Keratinocyte (primary cell): Measurements from ENCODE around the gene TNNT3.

ENCODE experiments used
- CTCF ChIP-seq, 3 experiments: IDR thresholded peaks in 1 of 3; conservative IDR thresholded peaks in 1 of 3; optimal IDR thresholded peaks in 1 of 3; 2 replicates in 2 of 3; 3 replicates in 1 of 3; pipeline versions ENCODE3 to v1.5.1; 2011; ENCODE audit warnings: low read length in 3 of 3, mild to moderate bottlenecking in 3 of 3, moderate library complexity in 2 of 3, control low read depth in 1 of 3, inconsistent platforms in 1 of 3; ENCODE audit not compliant: insufficient read depth in 2 of 3; ENCODE audit errors: extremely low read depth in 1 of 3
- EZH2 ChIP-seq: IDR thresholded peaks from one replicate; pipeline ENCODE4 v1.6.1; 2012; ENCODE audit warnings: inconsistent platforms, mild to moderate bottlenecking, low read length, moderate library complexity

- no peak for TF ChIP-seq CTCF (optimal IDR thresholded peaks at IDR 0.05 in 1 of 3, IDR thresholded peaks at IDR 0.05 in 1 of 3, conservative IDR thresholded peaks at IDR 0.05 in 1 of 3; ENCODE audit: extremely low read depth in 1 of 3, insufficient read depth in 2 of 3, low read length in 3 of 3)
- no peak for TF ChIP-seq EZH2
These were observed 28.4 kb upstream of the TNNT3 start for GRCh38 chr11:1890856-1891830.
